HG03354 (cell line): Measurements from ENCODE around the gene USP49.
"Not testable (repeated sequence)": the region's sequence is repeated elsewhere in the genome, so short reads cannot be mapped to it uniquely, and the experiment has no call there.

Source experiments
- ATAC-seq: cut with Tn5 transposase; IDR thresholded peaks from one replicate; pipeline ENCODE4 v1.9.1; 2021; ENCODE audit warnings: mild to moderate bottlenecking; ENCODE audit not compliant: unreplicated experiment, poor library complexity, severe bottlenecking

USP49 gene

GRCh38 chr6:41895300-41896233 is at the start of gene USP49:
Gene USP49 (minus strand): TSS chr6:41895375. CDS start chr6:41806983, 88,392 bp downstream.
- peak; percentile 78 for ATAC-seq

- no peak for ATAC-seq
These were observed 48.3 kb upstream of the USP49 start for GRCh38 chr6:41943456-41943855.

GRCh38 chr6:41942882-41943281 is 47.7 kb upstream of the USP49 start:
- not testable (repeated sequence) for ATAC-seq

GRCh38 chr6:41942067-41942851 is 47.1 kb upstream of the USP49 start:
- no peak for ATAC-seq

- ATAC-seq: peak; percentile 89
These were observed 46.3 kb upstream of the USP49 start, which contains the start of gene CCND3 for GRCh38 chr6:41941280-41942066. Gene CCND3 (minus strand): TSS chr6:41941808. CDS start chr6:41941649, 159 bp downstream.

GRCh38 chr6:41940759-41941279 is 45.6 kb upstream of the USP49 start:
- ATAC-seq: peak; percentile 17

GRCh38 chr6:41939848-41940758 is 44.9 kb upstream of the USP49 start:
- ATAC-seq: no peak

GRCh38 chr6:41939176-41939847 is 44.1 kb upstream of the USP49 start:
- ATAC-seq: no peak

GRCh38 chr6:41938590-41939175 is 43.5 kb upstream of the USP49 start:
- ATAC-seq: no peak

GRCh38 chr6:41937861-41938574 is 42.8 kb upstream of the USP49 start:
- no peak for ATAC-seq

GRCh38 chr6:41937472-41937860 is 42.3 kb upstream of the USP49 start:
- ATAC-seq: no peak

GRCh38 chr6:41936073-41936837 is 41.1 kb upstream of the USP49 start:
- ATAC-seq: peak; percentile 49

- no peak for ATAC-seq
These were observed 40.5 kb upstream of the USP49 start for GRCh38 chr6:41935685-41936072.

- ATAC-seq: no peak
These were observed 40.0 kb upstream of the USP49 start for GRCh38 chr6:41935193-41935574.

- ATAC-seq: no peak
These were observed 39.4 kb upstream of the USP49 start for GRCh38 chr6:41934278-41935192.
